C4-2B (cell line): ENCODE data around the gene PTPN1.

Source experiments
- ZFX ChIP-seq: fragments of 450-650 bp; IDR thresholded peaks from 2 replicates; pipeline ENCODE4 v1.6.1; 2017
- TF ChIP-seq, protein P1 (sequence below): fragments of 450-650 bp; conservative IDR thresholded peaks from 2 replicates; pipeline ENCODE4 v1.5.1; 2017; ENCODE audit warnings: mild to moderate bottlenecking

DNA sequence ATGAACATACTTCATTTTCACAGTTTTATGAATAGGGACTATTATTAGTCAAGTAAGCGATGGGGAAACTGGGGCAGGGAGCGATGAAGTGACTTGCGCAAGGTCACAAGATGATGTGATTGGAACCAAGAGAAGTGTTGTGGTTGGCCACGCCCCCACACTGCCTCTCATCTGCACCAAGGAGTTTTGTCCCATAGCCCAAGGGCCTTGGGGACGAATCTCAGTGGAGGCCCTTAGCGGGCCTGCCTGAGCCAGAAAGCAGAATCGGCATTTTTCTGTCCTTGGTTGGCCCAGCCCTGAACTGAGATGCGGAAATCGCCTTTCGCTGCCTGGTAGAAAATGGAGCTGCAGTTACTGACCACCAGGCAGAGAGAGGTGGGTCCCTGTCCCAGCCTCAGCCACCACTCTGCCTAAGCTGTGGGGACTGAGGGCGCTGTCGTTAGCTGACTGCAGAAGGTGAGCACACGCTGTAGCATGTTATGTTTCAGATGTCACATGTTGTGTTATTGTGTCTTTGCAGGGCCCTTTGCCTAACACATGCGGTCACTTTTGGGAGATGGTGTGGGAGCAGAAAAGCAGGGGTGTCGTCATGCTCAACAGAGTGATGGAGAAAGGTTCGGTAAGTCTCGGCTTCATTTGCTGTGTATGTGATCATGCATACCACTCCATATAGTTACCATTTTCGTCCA is 57.8 kb downstream of the PTPN1 start:
- TF ChIP-seq, protein P1, sequence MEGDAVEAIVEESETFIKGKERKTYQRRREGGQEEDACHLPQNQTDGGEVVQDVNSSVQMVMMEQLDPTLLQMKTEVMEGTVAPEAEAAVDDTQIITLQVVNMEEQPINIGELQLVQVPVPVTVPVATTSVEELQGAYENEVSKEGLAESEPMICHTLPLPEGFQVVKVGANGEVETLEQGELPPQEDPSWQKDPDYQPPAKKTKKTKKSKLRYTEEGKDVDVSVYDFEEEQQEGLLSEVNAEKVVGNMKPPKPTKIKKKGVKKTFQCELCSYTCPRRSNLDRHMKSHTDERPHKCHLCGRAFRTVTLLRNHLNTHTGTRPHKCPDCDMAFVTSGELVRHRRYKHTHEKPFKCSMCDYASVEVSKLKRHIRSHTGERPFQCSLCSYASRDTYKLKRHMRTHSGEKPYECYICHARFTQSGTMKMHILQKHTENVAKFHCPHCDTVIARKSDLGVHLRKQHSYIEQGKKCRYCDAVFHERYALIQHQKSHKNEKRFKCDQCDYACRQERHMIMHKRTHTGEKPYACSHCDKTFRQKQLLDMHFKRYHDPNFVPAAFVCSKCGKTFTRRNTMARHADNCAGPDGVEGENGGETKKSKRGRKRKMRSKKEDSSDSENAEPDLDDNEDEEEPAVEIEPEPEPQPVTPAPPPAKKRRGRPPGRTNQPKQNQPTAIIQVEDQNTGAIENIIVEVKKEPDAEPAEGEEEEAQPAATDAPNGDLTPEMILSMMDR: no peak
- no peak for TF ChIP-seq ZFX
